HL-60 (cell line): ENCODE data around the gene CD74.
"Not testable (repeated sequence)": the region's sequence is repeated elsewhere in the genome, so short reads cannot be mapped to it uniquely, and the experiment has no call there.

ENCODE experiments used
- DNase-seq, 2 experiments: peaks; one replicate each; pipeline ENCODE4 v3.0.0-alpha.2; 2010 to 2020; ENCODE audit warnings: low read depth in 1 of 2, low spot score in 1 of 2
- H3K27ac ChIP-seq: fragments of 250-450 bp; sonication (Bioruptor Pico); replicated peaks from 2 replicates; pipeline ENCODE4 v1.5.1; 2020; ENCODE audit warnings: mild to moderate bottlenecking, moderate library complexity
- H3K27me3 ChIP-seq: fragments of 250-450 bp; sonication (Bioruptor Pico); 2 replicates; pipeline ENCODE4 v1.5.1; 2021; ENCODE audit warnings: mild to moderate bottlenecking, moderate library complexity; ENCODE audit not compliant: insufficient read depth, poor library complexity, severe bottlenecking
- H3K4me3 ChIP-seq: replicated peaks from 2 replicates; pipeline ENCODE4 v1.5.1; 2011; ENCODE audit warnings: mild to moderate bottlenecking, control low read depth, low read length; ENCODE audit not compliant: insufficient read depth
- GABPA ChIP-seq: IDR thresholded peaks from 2 replicates; pipeline ENCODE4 v1.6.1; 2012; ENCODE audit warnings: low read depth
- POLR2AphosphoS5 ChIP-seq: IDR thresholded peaks from 2 replicates; pipeline ENCODE4 v1.6.1; 2012; ENCODE audit warnings: low read depth
- REST ChIP-seq: IDR thresholded peaks from 2 replicates; pipeline ENCODE4 v1.6.1; 2012; ENCODE audit warnings: low read depth; ENCODE audit not compliant: insufficient replicate concordance
- SPI1 ChIP-seq: IDR thresholded peaks from 2 replicates; pipeline ENCODE4 v1.6.1; 2012; ENCODE audit warnings: low read depth, mild to moderate bottlenecking, borderline replicate concordance
- TF ChIP-seq, protein P1 (sequence below): IDR thresholded peaks from one replicate; pipeline ENCODE4 v1.5.1; 2011; ENCODE audit warnings: low read length, control low read depth, inconsistent platforms; ENCODE audit not compliant: insufficient read depth

CD74 gene

DNA sequence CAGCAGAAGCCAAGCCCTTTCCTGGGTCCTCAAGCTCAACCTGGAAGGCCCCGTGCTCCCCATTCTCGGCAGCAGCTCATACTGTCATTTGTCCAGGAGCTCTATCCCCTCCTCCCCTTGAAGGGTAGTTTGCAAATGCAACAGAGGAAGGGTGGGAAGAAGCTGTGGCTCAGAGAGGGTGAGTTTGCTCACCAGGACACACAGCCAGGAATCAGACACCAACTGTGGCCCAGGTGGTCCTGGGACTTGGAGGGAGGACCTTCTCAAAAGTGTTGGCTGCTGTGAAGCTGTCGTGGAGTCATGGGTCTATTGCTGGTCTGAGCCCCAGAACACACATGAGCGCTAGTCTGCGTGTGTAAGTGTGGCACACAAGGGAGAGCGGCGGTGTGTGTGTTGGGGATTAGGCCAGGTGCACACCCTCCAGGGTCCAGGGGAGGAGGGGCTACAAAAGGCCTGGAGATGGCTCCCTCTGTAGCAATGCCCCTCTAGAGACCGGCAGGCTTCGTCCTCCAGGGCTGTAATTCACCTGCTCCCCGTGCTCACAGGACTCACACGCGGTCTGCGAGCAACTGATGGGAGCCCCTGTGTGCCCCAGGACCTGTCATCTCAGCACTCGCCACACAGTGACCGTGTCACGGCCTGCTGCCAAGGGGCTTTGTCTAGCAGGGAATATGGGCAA, 45.0 kb upstream of the CD74 start:
- TF ChIP-seq SPI1, result no peak
- no peak for TF ChIP-seq POLR2AphosphoS5
- TF ChIP-seq, protein P1, sequence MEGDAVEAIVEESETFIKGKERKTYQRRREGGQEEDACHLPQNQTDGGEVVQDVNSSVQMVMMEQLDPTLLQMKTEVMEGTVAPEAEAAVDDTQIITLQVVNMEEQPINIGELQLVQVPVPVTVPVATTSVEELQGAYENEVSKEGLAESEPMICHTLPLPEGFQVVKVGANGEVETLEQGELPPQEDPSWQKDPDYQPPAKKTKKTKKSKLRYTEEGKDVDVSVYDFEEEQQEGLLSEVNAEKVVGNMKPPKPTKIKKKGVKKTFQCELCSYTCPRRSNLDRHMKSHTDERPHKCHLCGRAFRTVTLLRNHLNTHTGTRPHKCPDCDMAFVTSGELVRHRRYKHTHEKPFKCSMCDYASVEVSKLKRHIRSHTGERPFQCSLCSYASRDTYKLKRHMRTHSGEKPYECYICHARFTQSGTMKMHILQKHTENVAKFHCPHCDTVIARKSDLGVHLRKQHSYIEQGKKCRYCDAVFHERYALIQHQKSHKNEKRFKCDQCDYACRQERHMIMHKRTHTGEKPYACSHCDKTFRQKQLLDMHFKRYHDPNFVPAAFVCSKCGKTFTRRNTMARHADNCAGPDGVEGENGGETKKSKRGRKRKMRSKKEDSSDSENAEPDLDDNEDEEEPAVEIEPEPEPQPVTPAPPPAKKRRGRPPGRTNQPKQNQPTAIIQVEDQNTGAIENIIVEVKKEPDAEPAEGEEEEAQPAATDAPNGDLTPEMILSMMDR, result no peak
- no peak for TF ChIP-seq REST
- no peak overlapping the region for H3K4me3 ChIP-seq
- no peaks in the 10 kb centered on the region for H3K27me3 ChIP-seq
- peak overlapping the region; percentile 96 for H3K27ac ChIP-seq
- DNase-seq, result no peak

- H3K27ac ChIP-seq, result peak overlapping the region; percentile 96
- TF ChIP-seq REST, result no peak
- no peak; the same call in 1 of the 2 replicates for TF ChIP-seq SPI1
- no peak for TF ChIP-seq GABPA
- TF ChIP-seq POLR2AphosphoS5, result peak; percentile 48; the same call in 1 of the 2 replicates
- H3K4me3 ChIP-seq, result no peak overlapping the region
- no peaks in the 10 kb centered on the region for H3K27me3 ChIP-seq
- peak in 1 of 2 experiments; percentile 79 for DNase-seq
These were observed 44.4 kb upstream of the CD74 start for GRCh38 chr5:150457121-150457520.

GRCh38 chr5:150454492-150455229, 42.0 kb upstream of the CD74 start:
- TF ChIP-seq GABPA, result no peak
- peak; percentile 56; the same call in 1 of the 2 replicates for TF ChIP-seq SPI1
- Histone ChIP-seq H3K4me3 (no peak overlapping the region), H3K27me3 (no peaks in the 10 kb centered on the region), H3K27ac (peak overlapping the region; percentile 96)
- peak in 1 of 2 experiments; percentile 90 for DNase-seq

DNA sequence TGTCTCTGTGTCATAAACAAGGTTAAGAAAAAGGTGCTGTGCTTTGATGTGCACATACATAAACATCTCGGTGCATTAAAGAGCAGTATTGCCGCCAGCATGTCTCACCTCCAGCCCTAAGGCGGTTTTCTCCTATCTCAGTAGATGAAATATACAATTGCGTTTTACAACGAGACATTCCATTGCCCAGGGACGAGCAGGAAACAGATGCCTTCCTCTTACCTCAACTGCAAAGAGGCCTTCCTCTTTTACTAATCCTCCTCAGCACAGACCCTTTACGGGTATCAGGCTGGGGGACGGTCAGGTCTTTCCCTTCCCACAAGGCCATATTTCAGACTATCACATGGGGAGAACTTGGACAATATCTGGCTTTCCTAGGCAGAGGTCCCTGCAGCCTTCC, 41.3 kb upstream of the CD74 start:
- peak overlapping the region; percentile 96 for H3K27ac ChIP-seq
- not testable (repeated sequence) for H3K27me3 ChIP-seq, H3K4me3 ChIP-seq
- peak in 1 of 2 experiments; percentile 88 for DNase-seq
- TF ChIP-seq SPI1 (peak; percentile 94), POLR2AphosphoS5 (peak; percentile 71; the same call in 1 of the 2 replicates)

- DNase-seq, result no peak
- Histone ChIP-seq H3K27me3 (no peaks in the 10 kb centered on the region), H3K4me3 (no peak overlapping the region), H3K27ac (peak overlapping the region; percentile 96)
- TF ChIP-seq REST, result no peak
These were observed 40.2 kb upstream of the CD74 start for GRCh38 chr5:150452914-150453313.
